ACHN (cell line): Measurements from ENCODE around the gene TBC1D16.

Experiments used
- DNase-seq: peaks from one replicate; pipeline ENCODE4 v3.0.0-alpha.2; 2015
- in situ Hi-C: cut with HindIII; loops from 2 replicates; pipeline ENCODE4 v1.10.0; 2017; ENCODE audit warnings: low sequenced_read_pairs, low pct_ligation_motif_present, low pct_unique_long_range_greater_than_20kb

The TBC1D16 gene, protein sequence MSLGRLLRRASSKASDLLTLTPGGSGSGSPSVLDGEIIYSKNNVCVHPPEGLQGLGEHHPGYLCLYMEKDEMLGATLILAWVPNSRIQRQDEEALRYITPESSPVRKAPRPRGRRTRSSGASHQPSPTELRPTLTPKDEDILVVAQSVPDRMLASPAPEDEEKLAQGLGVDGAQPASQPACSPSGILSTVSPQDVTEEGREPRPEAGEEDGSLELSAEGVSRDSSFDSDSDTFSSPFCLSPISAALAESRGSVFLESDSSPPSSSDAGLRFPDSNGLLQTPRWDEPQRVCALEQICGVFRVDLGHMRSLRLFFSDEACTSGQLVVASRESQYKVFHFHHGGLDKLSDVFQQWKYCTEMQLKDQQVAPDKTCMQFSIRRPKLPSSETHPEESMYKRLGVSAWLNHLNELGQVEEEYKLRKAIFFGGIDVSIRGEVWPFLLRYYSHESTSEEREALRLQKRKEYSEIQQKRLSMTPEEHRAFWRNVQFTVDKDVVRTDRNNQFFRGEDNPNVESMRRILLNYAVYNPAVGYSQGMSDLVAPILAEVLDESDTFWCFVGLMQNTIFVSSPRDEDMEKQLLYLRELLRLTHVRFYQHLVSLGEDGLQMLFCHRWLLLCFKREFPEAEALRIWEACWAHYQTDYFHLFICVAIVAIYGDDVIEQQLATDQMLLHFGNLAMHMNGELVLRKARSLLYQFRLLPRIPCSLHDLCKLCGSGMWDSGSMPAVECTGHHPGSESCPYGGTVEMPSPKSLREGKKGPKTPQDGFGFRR

GRCh38 chr17:80035687-80035936 lies at the start of gene TBC1D16:
TSS of gene TBC1D16 (minus strand) at chr17:80035872. CDS start at chr17:80013547, 22,325 bp downstream.
- in situ Hi-C loops, result no loop called here
- no peak for DNase-seq

DNA sequence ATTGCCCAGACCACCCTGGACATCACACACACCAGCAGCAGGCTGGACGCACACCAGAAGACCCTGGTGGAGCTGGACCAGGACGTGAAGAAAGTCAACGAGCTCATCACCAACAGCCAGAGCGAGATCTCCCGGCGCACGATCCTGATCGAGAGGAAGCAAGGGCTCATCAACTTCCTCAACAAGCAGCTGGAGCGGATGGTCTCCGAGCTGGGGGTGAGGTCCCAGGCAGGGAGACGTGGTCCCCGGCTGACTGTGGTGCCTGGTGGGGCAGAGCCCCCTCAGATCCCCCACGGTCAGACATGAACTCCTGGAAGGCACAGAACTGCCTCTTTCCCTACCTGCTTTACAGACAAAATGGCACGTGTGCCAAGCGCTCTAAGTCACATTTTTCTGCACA lies 49.1 kb upstream of the TBC1D16 start:
- in situ Hi-C loops, result no loop called here
- no peak for DNase-seq

DNA sequence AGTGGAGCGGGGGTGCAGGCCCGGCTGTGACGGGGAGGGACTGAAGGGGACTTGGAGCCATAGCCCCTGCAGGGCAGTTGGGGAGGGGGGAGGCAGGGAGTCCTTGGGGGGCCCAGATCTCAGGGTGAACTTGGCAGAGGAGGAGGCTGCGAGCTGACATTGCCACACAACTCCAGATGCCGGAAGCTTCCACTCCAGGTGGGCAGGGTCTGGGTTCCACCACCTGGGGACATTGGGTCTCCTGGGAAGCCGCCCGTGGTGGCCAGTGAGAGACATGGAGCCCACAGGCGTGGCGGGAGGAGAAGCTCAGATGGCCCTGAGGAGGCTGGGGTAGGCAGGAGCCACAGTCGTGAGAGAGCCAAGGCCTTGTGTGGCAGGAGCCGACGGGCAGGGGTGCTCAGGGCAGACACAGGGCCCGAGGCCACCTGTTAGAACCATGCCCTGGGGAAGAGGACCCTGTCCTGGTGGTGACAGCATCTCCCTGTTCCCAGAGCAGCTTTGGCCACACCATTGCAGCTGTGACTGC lies 47.5 kb upstream of the TBC1D16 start:
- in situ Hi-C loops, result no loop called here
- DNase-seq, result no peak

DNA sequence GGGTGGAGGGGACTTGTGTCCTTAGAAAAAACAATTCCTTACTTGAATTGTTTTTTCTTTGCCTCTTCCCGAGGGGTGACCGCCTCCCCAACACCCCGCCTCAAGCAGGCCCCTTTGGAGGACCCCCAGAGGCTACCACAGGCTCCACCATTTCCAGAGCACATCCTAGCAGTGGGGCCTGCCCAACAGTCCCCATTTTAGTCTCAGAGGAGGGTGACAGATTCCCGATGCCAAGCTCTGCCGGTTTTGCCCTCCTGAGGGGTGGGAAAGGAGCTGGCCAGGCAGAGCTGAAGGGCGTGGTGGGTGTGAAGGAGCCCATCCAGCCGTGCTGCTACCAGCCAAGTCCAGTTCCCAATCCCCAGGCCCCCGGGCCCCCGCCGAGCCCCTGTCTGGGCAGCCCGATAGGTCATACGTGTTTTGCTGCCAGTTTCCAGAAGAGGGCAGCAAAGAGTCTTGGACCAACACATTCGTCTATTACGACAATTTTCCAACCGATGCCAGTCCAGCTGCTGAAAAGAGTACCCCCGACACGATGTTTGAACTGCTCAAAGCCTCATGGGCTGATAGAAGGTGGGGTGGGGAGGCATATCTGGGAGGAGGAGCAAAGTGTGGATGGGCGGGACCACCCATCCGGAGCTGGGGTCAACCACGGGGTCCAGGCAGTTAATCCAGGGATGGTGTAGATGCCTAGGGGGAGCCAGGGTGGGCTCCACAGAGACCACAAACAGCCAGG lies 46.9 kb upstream of the TBC1D16 start:
- in situ Hi-C loops, result no loop called here
- peak; percentile 70 for DNase-seq

- in situ Hi-C loops, result no loop called here
- DNase-seq, result no peak
Measured at GRCh38 chr17:80081596-80081995, 45.9 kb upstream of the TBC1D16 start.

- no peak for DNase-seq
- in situ Hi-C loops, result no loop called here
Measured at GRCh38 chr17:80080081-80080480, 44.4 kb upstream of the TBC1D16 start.

DNA sequence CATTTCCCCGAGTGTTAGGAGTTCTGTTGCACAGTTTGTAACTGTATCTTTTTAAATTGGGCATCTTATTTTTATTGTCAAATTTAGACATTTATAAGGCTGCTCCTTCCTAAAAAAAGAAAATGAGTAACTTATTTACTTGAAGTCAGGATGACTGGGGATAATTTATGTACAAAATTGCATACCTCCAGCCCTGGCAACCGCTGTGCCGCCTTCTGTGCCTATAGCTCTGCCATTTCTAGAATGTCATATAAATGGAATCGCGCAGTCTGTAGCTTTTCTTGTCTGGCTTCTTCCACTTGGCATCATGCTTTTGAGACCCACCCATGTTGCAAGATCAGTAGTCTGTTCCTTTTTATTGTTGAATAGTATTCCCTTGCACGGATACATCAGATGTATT lies 36.7 kb upstream of the TBC1D16 start:
- in situ Hi-C loops, result no loop called here
- no peak for DNase-seq

DNA sequence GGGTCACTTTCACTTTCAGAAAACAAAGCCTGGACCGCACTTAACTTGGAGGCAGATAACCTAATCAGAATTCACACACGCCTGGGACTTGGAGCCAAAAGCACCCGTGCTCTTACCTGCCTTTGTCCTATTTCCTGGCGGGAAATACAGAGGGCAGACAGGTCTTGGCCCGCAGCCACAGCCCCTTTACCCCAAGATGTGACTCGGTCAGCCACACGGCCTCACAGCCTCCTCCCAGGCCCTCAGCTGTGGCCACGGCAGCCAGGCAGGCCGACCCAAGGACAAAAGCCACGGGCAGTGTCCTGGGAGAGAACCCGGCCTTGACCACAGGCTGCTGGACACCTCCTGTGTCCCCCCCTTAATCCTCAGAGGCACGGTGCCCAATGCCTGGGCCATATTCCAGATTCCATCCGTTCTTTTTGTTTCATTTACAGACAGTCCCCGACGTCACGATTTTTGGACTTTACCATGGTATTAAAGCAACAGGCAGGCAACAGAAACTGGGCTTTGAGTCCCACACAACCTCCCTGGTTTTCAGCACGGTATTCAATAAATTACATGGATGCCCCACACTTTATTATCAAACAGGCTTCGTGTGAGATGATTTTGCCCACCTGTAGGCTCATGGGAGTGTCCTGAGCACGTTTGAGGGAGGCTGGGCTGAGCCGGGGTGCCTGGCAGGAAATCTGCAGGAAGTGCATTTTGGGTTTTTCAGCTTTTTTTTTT lies 35.6 kb upstream of the TBC1D16 start:
- in situ Hi-C loops, result no loop called here
- no peak for DNase-seq

- in situ Hi-C loops, result no loop called here
- no peak for DNase-seq
Measured at GRCh38 chr17:80070375-80071115, 34.9 kb upstream of the TBC1D16 start.

DNA sequence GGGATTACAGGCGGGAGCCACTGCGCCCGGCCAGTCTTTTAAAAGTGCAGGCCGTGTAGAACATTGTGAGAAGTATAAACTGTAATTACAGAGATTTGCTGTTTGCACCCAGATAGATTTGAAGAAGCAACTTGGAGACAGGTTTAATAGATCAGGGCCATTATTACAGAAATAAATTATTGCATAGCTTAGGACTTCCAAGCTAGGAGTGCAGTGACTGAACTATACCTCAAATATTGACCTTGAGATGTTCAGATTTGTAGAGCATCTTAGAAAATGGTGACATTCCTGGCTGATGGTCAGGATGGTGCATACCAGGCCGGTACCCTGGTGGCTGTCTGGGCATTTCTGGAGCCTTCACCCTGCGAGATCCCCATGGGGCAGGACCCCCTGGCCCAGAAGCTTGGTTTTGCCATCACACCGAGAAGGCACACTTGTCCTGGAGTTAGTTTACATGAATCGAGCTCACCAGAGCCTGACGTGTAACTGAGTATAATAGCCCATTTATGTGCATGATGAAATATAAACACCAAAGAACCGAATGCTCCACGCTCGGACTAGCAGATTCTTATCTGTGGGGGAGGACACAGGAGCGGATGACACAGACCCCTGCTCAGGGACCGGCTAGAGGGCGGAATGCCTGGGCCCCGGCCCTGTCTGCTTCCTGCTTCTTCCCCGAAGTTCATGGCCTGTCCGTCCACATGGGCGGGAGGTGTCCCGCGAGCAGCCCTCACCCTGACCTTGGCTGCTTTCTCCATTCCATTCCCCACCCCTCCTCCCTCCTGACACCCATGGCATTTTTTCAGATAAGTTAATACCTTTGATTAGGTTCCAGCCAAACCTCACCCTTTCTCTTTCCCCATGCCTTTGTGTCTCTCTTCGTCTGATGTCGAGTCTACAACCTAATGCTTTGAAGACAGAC lies 32.9 kb upstream of the TBC1D16 start:
- in situ Hi-C loops, result no loop called here
- no peak for DNase-seq

GRCh38 chr17:80067393-80067986 lies 31.8 kb upstream of the TBC1D16 start:
- no peak for DNase-seq

GRCh38 chr17:80065478-80066170 lies 30.0 kb upstream of the TBC1D16 start:
- no peak for DNase-seq
- in situ Hi-C loops, result no loop called here

More at GRCh38 chr17:80067393-80067986, 31.8 kb upstream of the TBC1D16 start:
- in situ Hi-C loops, result no loop called here

- in situ Hi-C loops, result no loop called here
- DNase-seq, result no peak
Measured at GRCh38 chr17:80064696-80065095, 29.0 kb upstream of the TBC1D16 start.

- in situ Hi-C loops, result no loop called here
- DNase-seq, result peak; percentile 82
Measured at GRCh38 chr17:80063830-80064585, 28.3 kb upstream of the TBC1D16 start.

GRCh38 chr17:80061421-80061820 lies 25.7 kb upstream of the TBC1D16 start:
- no peak for DNase-seq
- in situ Hi-C loops, result no loop called here
